Stomach (tissue), 4 donors: ENCODE data around the gene OTOP1.
"Not testable (repeated sequence)": the region's sequence is repeated elsewhere in the genome, so short reads cannot be mapped to it uniquely, and the experiment has no call there.

Experiments
- POLR2A ChIP-seq, 4 donors: fragments of 450-650 bp; IDR thresholded peaks; one replicate each; pipeline ENCODE4 v1.6.1; 2016; ENCODE audit warnings: antibody characterized with exemption in 4 of 4, control low read depth in 2 of 4, mild to moderate bottlenecking in 1 of 4, moderate library complexity in 1 of 4
- POLR2AphosphoS5 ChIP-seq, 3 donors: sonication (generic); formaldehyde crosslinking; IDR thresholded peaks; one replicate each; pipeline ENCODE4 v1.6.1; 2016; ENCODE audit warnings: antibody characterized with exemption in 3 of 3
- TF ChIP-seq, protein P1 (sequence below), 7 experiments: fragments of 450-650 bp in 4 of 7; fragments of 200-600 bp in 3 of 7; sonication (generic) in 3 of 7; IDR thresholded peaks; one replicate each; pipeline ENCODE4 v1.5.1; 2016 to 2019; ENCODE audit warnings: antibody characterized with exemption in 7 of 7, control low read depth in 2 of 7, mild to moderate bottlenecking in 1 of 7

DNA sequence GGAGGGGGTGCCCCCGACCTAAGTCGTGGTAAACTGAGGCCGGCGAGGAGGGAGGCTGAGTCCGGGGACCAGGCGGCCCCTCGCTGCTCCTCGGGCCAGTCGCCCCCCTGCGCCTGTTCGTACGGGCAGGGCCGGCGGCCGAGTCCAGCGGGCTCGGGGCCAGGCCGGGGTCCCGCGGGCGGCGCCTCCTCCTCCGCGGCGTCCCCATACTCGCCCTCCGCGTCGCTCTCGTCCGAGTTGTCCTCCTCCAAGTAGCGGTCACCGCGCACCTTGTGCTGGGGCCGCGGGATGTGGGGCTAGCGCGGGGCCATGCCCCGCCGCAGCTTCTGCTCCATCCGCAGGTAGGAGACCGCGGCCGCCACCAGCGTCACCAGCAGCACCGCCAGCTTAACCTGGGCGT is 83.4 kb downstream of the OTOP1 start:
- TF ChIP-seq POLR2A, POLR2AphosphoS5 (IDR thresholded peaks at IDR 0.05): not testable (repeated sequence)
- TF ChIP-seq, protein P1, sequence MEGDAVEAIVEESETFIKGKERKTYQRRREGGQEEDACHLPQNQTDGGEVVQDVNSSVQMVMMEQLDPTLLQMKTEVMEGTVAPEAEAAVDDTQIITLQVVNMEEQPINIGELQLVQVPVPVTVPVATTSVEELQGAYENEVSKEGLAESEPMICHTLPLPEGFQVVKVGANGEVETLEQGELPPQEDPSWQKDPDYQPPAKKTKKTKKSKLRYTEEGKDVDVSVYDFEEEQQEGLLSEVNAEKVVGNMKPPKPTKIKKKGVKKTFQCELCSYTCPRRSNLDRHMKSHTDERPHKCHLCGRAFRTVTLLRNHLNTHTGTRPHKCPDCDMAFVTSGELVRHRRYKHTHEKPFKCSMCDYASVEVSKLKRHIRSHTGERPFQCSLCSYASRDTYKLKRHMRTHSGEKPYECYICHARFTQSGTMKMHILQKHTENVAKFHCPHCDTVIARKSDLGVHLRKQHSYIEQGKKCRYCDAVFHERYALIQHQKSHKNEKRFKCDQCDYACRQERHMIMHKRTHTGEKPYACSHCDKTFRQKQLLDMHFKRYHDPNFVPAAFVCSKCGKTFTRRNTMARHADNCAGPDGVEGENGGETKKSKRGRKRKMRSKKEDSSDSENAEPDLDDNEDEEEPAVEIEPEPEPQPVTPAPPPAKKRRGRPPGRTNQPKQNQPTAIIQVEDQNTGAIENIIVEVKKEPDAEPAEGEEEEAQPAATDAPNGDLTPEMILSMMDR (IDR thresholded peaks at IDR 0.05), result not testable (repeated sequence)
